ENCODE results near the gene CUL1.
A peak's percentile ranks its signal among the peaks of the same experiment; 100 is the strongest.

Gene CUL1

GRCh38 chr7:148684289-148684830 is 14.3 kb upstream of the CUL1 start:
- DNase-seq (ENCODE audit: insufficient read length, low spot score) (no peak), FAIRE-seq (no peak)
- TF ChIP-seq POLR2A (IDR thresholded peaks at IDR 0.05; ENCODE audit: low read depth, low read length), result no peak

GRCh38 chr7:148686312-148686937 is 12.3 kb upstream of the CUL1 start:
- no peak for DNase-seq (ENCODE audit: insufficient read length, low spot score)
- TF ChIP-seq POLR2A (IDR thresholded peaks at IDR 0.05; ENCODE audit: low read depth, low read length), result no peak

GRCh38 chr7:148687555-148687954 is 11.1 kb upstream of the CUL1 start:
- no peak for TF ChIP-seq POLR2A (IDR thresholded peaks at IDR 0.05; ENCODE audit: low read depth, low read length)
- DNase-seq (ENCODE audit: insufficient read length, low spot score), result no peak
- no peak for FAIRE-seq

More at GRCh38 chr7:148686312-148686937, 12.3 kb upstream of the CUL1 start:
- no peak for FAIRE-seq

GRCh38 chr7:148688526-148688925 is 10.2 kb upstream of the CUL1 start:
- TF ChIP-seq POLR2A (IDR thresholded peaks at IDR 0.05; ENCODE audit: low read depth, low read length), result no peak
- DNase-seq (ENCODE audit: insufficient read length, low spot score), result no peak
- no peak for FAIRE-seq

GRCh38 chr7:148693651-148694050 is 5.1 kb upstream of the CUL1 start:
- no peak for FAIRE-seq
- TF ChIP-seq POLR2A (IDR thresholded peaks at IDR 0.05; ENCODE audit: low read depth, low read length), result no peak
- no peak for DNase-seq (ENCODE audit: insufficient read length, low spot score)

- DNase-seq (ENCODE audit: insufficient read length, low spot score), result no peak
- no peak for FAIRE-seq
- no peak for TF ChIP-seq POLR2A (IDR thresholded peaks at IDR 0.05; ENCODE audit: low read depth, low read length)
Measured at GRCh38 chr7:148694631-148695030, 4.1 kb upstream of the CUL1 start.

GRCh38 chr7:148695953-148696352 is 2.8 kb upstream of the CUL1 start:
- FAIRE-seq, result no peak
- no peak for TF ChIP-seq POLR2A (IDR thresholded peaks at IDR 0.05; ENCODE audit: low read depth, low read length)
- DNase-seq (ENCODE audit: insufficient read length, low spot score), result no peak

GRCh38 chr7:148696787-148697186 is 1.9 kb upstream of the CUL1 start:
- DNase-seq (ENCODE audit: insufficient read length, low spot score) (no peak), FAIRE-seq (no peak)
- no peak for TF ChIP-seq POLR2A (IDR thresholded peaks at IDR 0.05; ENCODE audit: low read depth, low read length)

GRCh38 chr7:148697256-148698006 is 1.3 kb upstream of the CUL1 start:
- FAIRE-seq (no peak), DNase-seq (ENCODE audit: insufficient read length, low spot score) (no peak)

GRCh38 chr7:148698007-148698396 is 701 bp upstream of the CUL1 start:
- DNase-seq (ENCODE audit: insufficient read length, low spot score), result no peak
- TF ChIP-seq POLR2A (IDR thresholded peaks at IDR 0.05; ENCODE audit: low read depth, low read length), result no peak
- no peak for FAIRE-seq

More at GRCh38 chr7:148697256-148698006, 1.3 kb upstream of the CUL1 start:
- no peak for TF ChIP-seq POLR2A (IDR thresholded peaks at IDR 0.05; ENCODE audit: low read depth, low read length)

GRCh38 chr7:148699024-148699781 is 500 bp downstream of the CUL1 start:
- FAIRE-seq (no peak), DNase-seq (ENCODE audit: insufficient read length, low spot score) (peak; percentile 44)
- no peak for TF ChIP-seq POLR2A (IDR thresholded peaks at IDR 0.05; ENCODE audit: low read depth, low read length)

GRCh38 chr7:148699782-148700629 is 1.3 kb downstream of the CUL1 start:
- no peak for TF ChIP-seq POLR2A (IDR thresholded peaks at IDR 0.05; ENCODE audit: low read depth, low read length)
- DNase-seq (ENCODE audit: insufficient read length, low spot score) (no peak), FAIRE-seq (no peak)

GRCh38 chr7:148700661-148701064 is 2.0 kb downstream of the CUL1 start:
- FAIRE-seq, result no peak
- no peak for DNase-seq (ENCODE audit: insufficient read length, low spot score)
- TF ChIP-seq POLR2A (IDR thresholded peaks at IDR 0.05; ENCODE audit: low read depth, low read length), result no peak

Measured in H54 (cell line).